ENCODE data around the gene PHYHD1. TPM values are rescaled to one million over a fixed set of nuclear protein-coding genes. Genes with fewer than 3 reads are reported as not detected.
A peak's percentile ranks its signal among the peaks of the same experiment; 100 is the strongest.

PHYHD1 gene
- total and polyA plus RNA-seq, 2 of the 4 experiments (the other 2 are of a cell fraction): 2.2 to 8.4 TPM

GRCh38 chr9:128928624-128929023, 7.8 kb downstream of the PHYHD1 start:
- dilution Hi-C loops (cut with HindIII; ENCODE audit: low sequenced_read_pairs, unreplicated experiment) (no loop called here), in situ Hi-C loops (cut with MboI; ENCODE audit: low sequenced_read_pairs) (loop anchor here (5.0 kb wide), 1 partner anchor 61 kb away; no protein-coding TSS in a partner anchor), intact Hi-C loops (cut with micrococcal nuclease) (loop anchor here (1.0 to 2.0 kb wide), 3 partner anchors 47 to 294 kb away; partner anchors contain the start of gene KYAT1)
- no peak for TF ChIP-seq CEBPB (IDR thresholded peaks at IDR 0.05; ENCODE audit: low read depth, low read length)
- TF ChIP-seq RCOR1 (IDR thresholded peaks at IDR 0.05; ENCODE audit: insufficient replicate concordance, low read length): no peak
- TF ChIP-seq POLR2A (IDR thresholded peaks at IDR 0.05; ENCODE audit: low read depth, low read length): no peak
- TF ChIP-seq MXI1 (IDR thresholded peaks at IDR 0.05; ENCODE audit: borderline replicate concordance, low read depth, low read length): no peak
- TF ChIP-seq FOS (IDR thresholded peaks at IDR 0.05; ENCODE audit: low read depth, low read length): no peak
- TF ChIP-seq SMC3 (IDR thresholded peaks at IDR 0.05; ENCODE audit: low read depth, low read length): no peak
- no peak for TF ChIP-seq CTCF (conservative IDR thresholded peaks at IDR 0.05; ENCODE audit: low read depth, low read length)
- no peak for TF ChIP-seq RFX5 (IDR thresholded peaks at IDR 0.05; ENCODE audit: low read depth, low read length)
- TF ChIP-seq, protein P1, sequence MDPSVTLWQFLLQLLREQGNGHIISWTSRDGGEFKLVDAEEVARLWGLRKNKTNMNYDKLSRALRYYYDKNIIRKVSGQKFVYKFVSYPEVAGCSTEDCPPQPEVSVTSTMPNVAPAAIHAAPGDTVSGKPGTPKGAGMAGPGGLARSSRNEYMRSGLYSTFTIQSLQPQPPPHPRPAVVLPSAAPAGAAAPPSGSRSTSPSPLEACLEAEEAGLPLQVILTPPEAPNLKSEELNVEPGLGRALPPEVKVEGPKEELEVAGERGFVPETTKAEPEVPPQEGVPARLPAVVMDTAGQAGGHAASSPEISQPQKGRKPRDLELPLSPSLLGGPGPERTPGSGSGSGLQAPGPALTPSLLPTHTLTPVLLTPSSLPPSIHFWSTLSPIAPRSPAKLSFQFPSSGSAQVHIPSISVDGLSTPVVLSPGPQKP (IDR thresholded peaks at IDR 0.05; ENCODE audit: borderline replicate concordance, low read depth, low read length): no peak
- TF ChIP-seq CHD1 (IDR thresholded peaks at IDR 0.05; ENCODE audit: low read depth, low read length): no peak
- no peak for TF ChIP-seq BHLHE40 (IDR thresholded peaks at IDR 0.05; ENCODE audit: low read depth, low read length)
- TF ChIP-seq MAZ (IDR thresholded peaks at IDR 0.05; ENCODE audit: borderline replicate concordance, low read depth, low read length): no peak
- no peak for TF ChIP-seq RAD21 (IDR thresholded peaks at IDR 0.05; ENCODE audit: low read length)
- no peak for TF ChIP-seq NFE2L2 (IDR thresholded peaks at IDR 0.05; ENCODE audit: low read depth, low read length)
- Histone ChIP-seq H2BK120ac (ENCODE audit: low read depth, low read length) (no peak overlapping the region), H2BK15ac (ENCODE audit: low read depth, low read length) (no peak overlapping the region), H2AK9ac (replicated peaks; ENCODE audit: low read depth, low read length, poor library complexity) (peak overlapping the region; percentile 65), H3K79me1 (ENCODE audit: low read depth in 1 of 2, low read length in 2 of 2) (no peaks in the 10 kb centered on the region), H2AK5ac (ENCODE audit: low read depth, low read length) (no peak overlapping the region), H2AFZ (replicated peaks; ENCODE audit: low read length, poor library complexity) (peak overlapping the region; percentile 43), H3K9me3 (ENCODE audit: control insufficient read depth, insufficient read depth, low read length) (no peaks in the 10 kb centered on the region), H3K4ac (ENCODE audit: low read depth, low read length) (no peak overlapping the region), H4K5ac (ENCODE audit: low read depth, low read length) (no peak overlapping the region), H3K4me1 (ENCODE audit: control insufficient read depth, insufficient read depth, low read length) (no peaks in the 10 kb centered on the region), H3K4me2 (ENCODE audit: low read depth, low read length) (no peak overlapping the region), H3K18ac (ENCODE audit: low read depth, low read length) (no peak overlapping the region), H3K36me3 (ENCODE audit: control insufficient read depth, insufficient read depth, low read length) (no peaks in the 10 kb centered on the region), H2BK5ac (ENCODE audit: low read depth, low read length, poor library complexity, severe bottlenecking) (no peak overlapping the region), H3K27ac (ENCODE audit: insufficient read depth, low read length) (no peak overlapping the region), H4K20me1 (ENCODE audit: insufficient read depth, low read length) (no peaks in the 10 kb centered on the region), H3K4me3 (ENCODE audit: insufficient read depth, low read depth, low read length) (no peak overlapping the region), H3K27me3 (ENCODE audit: control insufficient read depth, insufficient read depth, low read length) (no peaks in the 10 kb centered on the region), H3K14ac (replicated peaks; ENCODE audit: low read depth, low read length) (no peak overlapping the region; the same call in 1 of the 2 replicates), H2BK20ac (ENCODE audit: low read depth, low read length) (no peak overlapping the region), H4K91ac (ENCODE audit: insufficient read depth, low read depth, low read length) (no peak overlapping the region), H4K8ac (ENCODE audit: low read depth in 2 of 2, low read length in 2 of 2) (no peak overlapping the region), H3K56ac (ENCODE audit: extremely low read depth, insufficient read depth, low read length) (no peak overlapping the region), H3K23ac (ENCODE audit: low read depth, low read length) (no peak overlapping the region), H3K9ac (ENCODE audit: low read depth, low read length) (no peak overlapping the region), H3K9me1 (ENCODE audit: insufficient read depth, low read length) (no peaks in the 10 kb centered on the region)
- BruUV-seq (replicated peaks): no TSS peak
- no peak for ATAC-seq (ENCODE audit: low read depth)
- WGBS, 2 experiments (ENCODE audit: extremely low coverage in 2 of 2, insufficient read length in 1 of 2): no CpG with 5 or more reads among the region's 2 CpGs
- DNase-seq: peak; percentile 25
- CTCF ChIA-PET: interaction anchor here (0.6 to 2.0 kb wide), 11 partner anchors 8 to 100 kb away, joined by 3 to 8 read pairs (median 4); partner anchors contain the start of gene PHYHD1
- POLR2A ChIA-PET (ENCODE audit: unreplicated experiment): no interaction called here
